AG09319 (cell line): ENCODE data around the gene CDH23.

Experiments used
- DNase-seq: peaks from one replicate; pipeline ENCODE4 v3.0.0-alpha.2; 2010; ENCODE audit warnings: low read depth; ENCODE audit errors: extremely low read depth
- CTCF ChIP-seq: IDR thresholded peaks from 2 replicates; pipeline ENCODE4 v1.5.1; 2011; ENCODE audit warnings: low read depth, mild to moderate bottlenecking, inconsistent platforms, low read length, moderate library complexity

Gene CDH23

GRCh38 chr10:71512761-71513539 is 116.2 kb downstream of the CDH23 start:
- no peak for TF ChIP-seq CTCF
- DNase-seq: no peak

GRCh38 chr10:71513540-71513853 is 116.8 kb downstream of the CDH23 start:
- DNase-seq: no peak
- TF ChIP-seq CTCF: no peak

- no peak for DNase-seq
- no peak for TF ChIP-seq CTCF
These were observed 117.2 kb downstream of the CDH23 start for GRCh38 chr10:71513936-71514335.

- TF ChIP-seq CTCF: no peak
- DNase-seq: no peak
These were observed 118.9 kb downstream of the CDH23 start for GRCh38 chr10:71515531-71516172.

- DNase-seq: no peak
- TF ChIP-seq CTCF: no peak
These were observed 120.2 kb downstream of the CDH23 start for GRCh38 chr10:71516890-71517289.

GRCh38 chr10:71517298-71518169 is 120.8 kb downstream of the CDH23 start:
- no peak for TF ChIP-seq CTCF

GRCh38 chr10:71520042-71520441 is 123.3 kb downstream of the CDH23 start:
- no peak for DNase-seq
- no peak for TF ChIP-seq CTCF

More at GRCh38 chr10:71517298-71518169, 120.8 kb downstream of the CDH23 start:
- DNase-seq: no peak
